D341Med (cell line): Measurements from ENCODE around the gene RBM19.

Source experiments
- DNase-seq: peaks from one replicate; pipeline ENCODE4 v3.0.0; 2012; ENCODE audit warnings: low spot score

Gene RBM19

DNA sequence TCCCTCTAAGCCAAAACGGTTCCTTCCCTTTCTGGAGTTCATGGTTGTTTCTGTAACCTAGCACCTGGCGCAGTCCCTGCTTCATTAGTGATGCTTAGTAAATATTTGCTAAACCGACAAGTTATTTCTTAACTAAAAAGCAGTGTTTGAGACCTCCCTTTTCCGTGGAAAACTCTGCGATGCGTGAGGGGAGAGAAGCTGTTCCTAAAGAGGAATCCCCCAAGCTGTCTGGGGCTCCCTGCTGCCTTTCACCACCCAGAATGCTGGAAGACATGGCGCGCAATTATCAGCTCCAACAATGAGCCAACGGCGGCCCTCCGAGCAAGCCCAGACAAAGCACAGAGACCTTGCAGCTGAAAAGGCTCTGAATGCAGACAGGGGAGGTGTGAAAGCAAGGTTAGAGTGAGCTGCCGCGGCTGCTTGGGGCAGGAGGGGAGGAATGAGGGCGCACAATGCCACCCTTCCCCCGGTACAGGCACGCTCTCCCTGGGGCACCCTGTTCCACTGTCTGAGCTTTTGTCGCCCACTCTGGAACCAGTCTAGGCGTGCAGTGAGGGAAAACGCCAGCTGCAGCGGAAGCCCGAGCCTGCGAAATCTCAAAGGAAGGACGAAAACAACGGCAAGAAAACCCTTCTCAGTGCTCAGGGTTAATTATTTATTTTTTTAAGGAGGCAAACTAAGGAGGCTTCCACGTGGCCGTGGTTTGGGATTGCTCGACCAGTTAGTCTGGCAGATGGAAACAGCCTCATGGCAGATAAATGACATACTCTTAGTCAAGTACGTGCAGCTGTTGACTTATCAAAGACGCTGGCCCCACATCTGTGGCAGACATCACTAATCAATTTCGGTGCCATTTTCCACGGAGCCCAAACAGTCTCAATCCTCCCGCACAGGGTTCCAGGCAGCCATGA, 66.3 kb downstream of the RBM19 start:
- no peak for DNase-seq

DNA sequence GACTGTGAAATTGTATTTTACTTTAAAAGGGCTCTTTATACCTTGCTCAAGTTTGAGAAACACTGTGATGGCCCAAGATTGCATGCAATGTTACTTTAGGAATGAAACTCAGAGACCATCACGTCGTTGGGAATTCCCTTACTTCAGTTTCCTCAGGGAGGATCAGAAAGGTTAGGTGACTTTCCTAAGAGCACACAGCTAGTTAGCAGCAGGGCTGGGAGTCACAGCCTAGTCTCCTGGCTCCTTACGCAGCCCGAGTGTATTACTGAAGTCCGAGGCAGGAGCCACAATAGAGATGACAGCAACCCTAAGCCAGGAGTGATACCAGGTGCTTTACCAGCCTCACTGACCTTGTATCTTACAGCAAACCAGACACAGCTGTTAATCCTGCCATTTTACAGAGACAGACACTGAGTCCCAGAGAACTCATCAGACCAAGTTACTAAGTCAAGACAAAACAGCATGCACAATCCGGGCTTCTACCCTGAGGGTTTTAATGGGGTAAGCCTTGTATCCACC, 67.0 kb downstream of the RBM19 start:
- DNase-seq = no peak

DNA sequence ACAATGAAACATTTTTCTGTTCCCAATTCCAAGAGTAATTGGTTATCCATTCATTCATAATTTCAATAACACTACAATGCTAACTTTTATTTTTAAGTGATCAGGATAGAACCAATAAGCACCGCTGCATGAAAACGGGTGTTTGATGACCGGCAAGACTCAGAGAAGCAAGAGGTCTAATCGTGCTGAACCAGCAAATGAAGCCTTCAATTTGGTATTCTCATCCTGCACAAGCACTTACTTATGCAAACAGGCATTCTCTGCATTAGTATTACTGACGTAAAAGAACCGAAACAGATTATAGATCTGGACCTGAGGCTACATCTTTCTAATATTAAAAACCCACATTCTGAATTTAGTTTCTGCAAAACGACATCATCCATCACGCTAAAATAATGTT, 67.7 kb downstream of the RBM19 start:
- DNase-seq = no peak

DNA sequence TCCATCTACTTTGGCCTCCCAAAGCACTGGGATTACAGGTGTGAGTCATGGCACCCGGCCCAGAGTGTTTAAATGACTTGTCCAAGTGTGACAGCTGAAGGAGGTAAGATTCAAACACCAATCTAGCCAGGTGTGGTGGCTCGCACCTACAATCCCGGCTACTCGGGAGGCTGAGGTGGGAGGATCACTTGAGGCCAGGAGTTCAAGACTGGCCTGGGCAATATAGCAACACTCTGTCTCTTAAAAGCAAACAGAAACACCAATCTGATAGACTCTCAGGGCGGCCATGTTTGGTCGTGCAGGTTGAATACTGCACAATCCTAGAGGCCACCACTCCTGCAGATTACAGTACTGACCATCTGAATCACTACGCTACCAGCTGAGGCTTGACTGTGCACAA, 68.7 kb downstream of the RBM19 start:
- no peak for DNase-seq

DNA sequence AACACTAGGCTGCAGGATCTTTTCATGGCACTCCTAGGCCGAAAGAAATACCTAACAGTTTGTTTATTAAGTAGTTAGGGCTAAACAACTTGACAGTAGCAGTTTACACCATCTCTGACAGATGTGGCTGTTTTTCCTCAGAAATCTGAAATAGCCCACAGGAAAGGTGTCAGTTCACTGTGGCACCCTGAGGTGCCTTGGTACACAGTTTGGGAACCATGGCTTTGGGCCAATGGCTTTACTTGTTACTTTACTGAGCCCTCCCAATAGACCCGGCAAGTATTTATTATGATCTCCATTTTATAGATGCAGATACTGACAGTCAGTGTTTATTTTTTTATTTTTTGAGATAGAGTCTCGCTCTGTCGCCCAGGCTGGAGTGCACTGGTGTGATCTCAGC, 69.3 kb downstream of the RBM19 start:
- no peak for DNase-seq

DNA sequence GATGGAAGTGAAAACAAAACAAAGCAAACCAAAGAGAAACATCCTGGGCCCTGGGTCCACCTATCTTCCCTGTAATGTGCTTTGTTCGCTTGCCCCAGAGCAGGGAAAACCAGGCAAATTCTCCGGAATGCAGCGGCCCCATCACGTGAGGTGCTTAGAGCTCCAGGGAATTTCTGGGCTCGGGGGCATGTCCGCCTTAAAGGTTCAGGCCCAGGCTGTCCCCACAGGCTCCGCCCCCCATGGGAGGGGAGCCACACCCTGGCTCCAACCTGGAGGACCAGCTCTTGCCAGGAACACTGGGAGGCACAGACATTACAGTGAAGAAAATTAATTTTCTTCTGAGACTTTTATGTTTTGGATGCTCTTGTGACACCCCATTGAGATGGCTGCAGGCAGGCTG, 69.9 kb downstream of the RBM19 start:
- no peak for DNase-seq

DNA sequence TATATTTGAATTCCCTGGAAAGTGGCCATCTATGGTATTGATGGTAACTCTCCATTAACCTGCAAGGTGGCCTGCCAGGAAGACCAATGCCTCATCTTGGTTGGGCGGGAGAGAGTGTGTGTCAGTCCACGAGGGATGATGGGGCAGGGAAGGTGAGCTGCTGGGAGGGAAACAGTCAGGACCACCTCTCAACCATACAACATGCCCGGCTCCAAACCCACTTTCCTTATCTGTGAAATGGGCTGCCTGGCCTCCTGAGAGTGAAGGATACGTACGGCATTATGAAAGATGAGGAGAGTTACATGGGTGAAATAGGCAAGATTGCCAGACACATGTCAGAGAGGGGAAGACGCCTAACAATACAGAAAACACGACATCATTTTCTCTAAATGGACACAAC, 70.9 kb downstream of the RBM19 start:
- no peak for DNase-seq

DNA sequence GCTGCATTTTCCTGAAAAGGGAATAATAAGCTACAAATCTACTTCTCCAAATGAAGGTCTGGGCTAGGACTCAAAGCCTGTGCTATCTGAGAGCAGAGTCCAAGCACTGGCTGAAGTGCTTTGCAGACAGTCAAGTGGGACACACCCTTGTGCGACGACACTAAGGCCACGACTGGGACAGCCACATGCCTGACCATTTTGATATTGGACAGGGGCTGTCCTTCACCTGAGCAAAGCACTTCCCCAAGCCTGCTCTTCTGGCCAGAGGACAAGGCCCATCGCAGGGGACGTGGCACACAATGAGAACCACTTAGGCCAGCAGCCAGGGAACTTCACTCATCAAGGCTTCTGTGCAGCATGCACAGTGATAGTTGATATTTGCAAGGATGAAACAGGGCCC, 71.4 kb downstream of the RBM19 start:
- DNase-seq = no peak

DNA sequence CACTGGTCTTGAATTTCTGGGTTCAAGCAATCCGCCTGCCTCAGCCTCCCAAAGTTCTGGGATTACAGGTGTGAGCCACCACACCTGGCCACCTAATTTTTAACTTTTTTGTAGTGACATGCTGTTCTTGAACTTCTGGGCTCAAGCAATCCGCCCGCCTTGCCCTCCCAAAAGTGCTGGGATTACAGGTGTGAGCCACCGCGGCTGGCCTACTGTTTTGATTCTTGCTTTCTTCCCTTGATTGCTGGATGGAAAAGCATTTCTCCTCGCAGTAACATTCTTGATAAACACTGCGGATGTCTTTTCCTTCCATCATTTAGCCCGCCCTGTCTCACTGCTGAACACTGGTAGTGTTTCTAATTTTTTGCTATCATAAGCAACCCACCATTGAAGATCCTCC, 72.9 kb downstream of the RBM19 start:
- no peak for DNase-seq

DNA sequence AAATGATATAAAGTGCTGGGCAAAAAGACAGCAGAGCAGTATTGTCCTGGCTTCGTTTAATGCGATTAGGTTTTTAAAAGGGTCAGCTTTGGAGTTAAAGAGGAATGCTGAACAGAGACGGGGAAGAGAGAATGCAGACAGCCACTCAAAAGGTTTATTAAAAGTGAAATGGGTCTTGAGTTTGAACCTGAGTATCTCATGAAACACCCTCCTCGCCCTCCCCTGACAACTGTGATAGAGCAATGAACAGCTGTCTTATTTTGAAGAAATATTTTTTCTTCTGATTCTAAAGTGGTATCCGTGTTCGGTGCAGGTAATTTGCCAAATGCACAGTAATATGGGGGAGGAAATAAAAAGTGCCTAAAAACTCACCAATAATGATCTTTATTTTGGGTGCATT, 73.6 kb downstream of the RBM19 start:
- no peak for DNase-seq

DNA sequence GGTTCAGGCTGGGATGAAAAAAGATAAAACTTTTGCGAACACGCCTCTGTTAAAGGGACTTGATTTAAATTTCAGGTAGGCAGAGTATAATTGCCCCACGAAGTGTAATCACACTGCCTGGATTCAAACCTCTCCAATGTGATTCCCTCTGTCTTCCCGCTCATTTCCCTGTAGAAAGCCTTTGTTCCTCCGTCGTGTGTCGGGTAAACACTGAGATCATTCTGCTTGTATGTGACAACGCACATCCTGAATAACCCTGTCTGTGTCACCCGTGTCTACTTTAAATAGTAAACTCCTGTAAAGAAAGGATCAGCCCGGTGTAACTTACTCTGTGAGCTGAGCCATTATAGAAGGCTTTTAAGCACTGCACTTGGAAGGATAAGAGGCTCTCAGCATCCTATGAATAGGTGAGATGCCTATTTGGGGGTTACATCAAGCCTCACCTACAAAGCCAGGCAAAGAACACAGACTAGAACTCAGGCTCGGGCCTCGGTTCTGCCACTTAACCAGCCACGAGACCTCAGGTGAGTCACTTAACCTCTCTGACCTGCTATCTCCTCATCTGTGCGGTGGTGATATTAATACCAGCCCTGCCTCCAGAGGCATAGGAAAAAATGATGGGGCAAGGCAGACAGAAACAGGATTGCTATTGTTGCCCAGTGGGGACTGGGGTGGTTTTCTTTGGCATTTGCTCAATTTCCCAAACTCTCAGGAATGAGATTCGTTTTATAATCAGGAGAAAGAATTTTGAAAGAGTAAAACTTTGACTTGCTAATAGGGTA, 74.2 kb downstream of the RBM19 start:
- no peak for DNase-seq

DNA sequence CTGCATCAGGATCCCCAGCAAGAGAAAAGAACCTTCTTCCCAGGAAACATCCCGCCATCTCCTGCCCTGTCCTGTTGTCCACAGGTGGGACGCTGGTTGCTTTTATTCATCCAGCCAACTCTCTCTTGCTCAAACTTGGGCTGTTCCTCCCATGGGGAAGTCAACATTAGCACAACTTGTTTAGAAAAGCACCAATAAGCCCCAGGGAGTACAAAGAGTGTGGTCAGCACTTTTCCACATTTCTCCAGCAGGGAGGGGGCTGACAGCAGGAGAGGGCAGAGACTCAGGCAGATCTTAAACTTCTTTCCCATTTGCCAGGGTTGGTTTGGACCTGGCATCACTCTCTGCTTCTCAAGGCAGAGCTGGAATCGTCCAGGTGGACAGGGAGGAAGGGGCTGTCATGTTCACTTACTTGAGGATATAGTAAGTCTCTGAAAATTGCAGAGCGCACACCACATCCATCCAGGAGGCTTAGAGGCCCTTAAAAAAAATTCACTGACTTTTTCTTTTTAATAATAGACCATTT, 74.9 kb downstream of the RBM19 start:
- DNase-seq = no peak

DNA sequence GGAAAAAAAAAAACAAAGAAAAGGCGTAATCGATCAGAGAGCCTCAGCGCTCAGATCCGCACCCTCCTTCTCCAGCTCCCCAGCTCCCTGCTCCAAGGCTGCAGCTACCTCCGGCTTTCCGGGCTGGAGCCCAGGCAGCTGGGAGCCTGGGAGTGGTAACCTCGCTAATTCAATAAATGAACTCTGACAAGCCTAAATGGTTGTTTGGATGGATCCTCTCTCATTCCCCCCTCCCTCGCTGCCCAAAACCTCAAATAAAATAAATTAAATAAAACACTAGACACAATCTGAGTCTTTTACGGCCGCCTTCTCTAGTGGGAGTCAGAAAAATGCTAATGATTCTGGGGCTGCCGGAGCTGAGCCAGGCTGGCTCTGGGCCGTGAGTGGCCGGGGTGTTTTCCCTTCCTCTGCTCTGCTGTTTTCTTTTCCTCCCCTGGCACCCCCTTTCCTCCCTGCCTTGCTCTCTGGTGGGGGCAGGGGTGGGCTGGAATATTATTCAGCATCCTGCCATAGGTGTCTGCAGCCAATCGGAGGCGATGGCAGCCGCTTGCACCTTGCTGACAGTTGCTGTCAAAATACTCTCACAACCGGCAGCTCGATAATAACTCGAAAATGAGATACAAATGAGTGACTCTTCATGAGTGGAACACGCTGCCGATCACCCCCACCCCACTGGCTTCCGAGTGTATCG, 76.1 kb downstream of the RBM19 start:
- no peak for DNase-seq

DNA sequence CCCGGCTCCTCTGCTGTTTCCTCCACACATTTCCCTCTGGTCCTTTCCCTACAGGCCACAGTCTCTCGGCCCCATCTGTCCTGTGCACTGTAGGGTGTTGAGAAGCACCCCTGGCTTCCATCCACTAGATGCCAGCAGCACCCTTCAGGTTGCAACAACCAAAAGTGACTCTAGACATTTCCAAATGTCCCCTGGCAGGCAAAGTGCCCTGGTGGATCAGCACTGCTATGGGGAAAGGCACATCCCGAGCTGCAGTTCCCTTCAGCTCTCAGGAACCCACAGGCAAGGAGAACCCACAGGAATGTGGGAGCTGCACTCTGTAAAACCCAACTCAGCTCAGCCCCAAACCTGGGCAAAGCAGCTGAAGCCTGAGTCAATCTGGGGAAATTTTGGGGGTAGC, 77.0 kb downstream of the RBM19 start:
- no peak for DNase-seq

DNA sequence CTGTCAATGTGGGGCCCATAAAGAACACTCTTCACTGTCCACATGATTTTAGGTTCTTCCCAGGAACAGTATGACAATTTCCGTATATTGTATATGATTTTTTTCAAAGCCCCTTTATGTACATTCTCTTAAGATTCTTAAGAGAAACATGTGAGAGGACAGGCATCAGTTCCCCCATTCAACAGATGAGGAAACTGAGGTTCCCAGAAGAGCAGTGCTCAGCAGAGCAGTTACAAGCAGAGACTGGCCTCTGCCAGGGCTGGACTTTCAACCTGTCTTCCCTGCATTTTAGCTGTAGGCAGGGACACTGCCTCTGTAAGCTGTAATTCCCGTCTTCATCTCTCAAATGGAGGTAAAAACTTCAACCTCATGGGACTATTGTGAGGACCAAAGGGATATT, 77.7 kb downstream of the RBM19 start:
- DNase-seq = no peak

DNA sequence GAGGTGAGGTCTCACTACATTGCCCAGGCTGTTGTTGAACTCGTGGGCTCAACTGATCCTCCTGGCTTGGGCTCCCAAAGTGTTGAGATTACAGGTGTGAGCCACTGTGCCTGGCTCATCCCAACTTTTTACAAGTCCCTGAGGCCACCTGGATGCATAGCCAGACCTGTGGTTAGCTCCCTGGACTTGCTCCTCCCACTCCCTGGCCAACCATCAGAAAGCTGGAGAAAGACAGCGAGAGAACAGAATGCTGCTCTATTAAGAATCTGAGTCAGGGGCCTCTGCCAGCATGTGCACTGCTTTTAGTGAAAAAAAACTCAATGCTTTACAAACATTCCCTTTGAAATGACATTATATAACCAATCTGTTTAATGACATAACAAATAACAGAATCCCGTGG, 78.2 kb downstream of the RBM19 start:
- no peak for DNase-seq

DNA sequence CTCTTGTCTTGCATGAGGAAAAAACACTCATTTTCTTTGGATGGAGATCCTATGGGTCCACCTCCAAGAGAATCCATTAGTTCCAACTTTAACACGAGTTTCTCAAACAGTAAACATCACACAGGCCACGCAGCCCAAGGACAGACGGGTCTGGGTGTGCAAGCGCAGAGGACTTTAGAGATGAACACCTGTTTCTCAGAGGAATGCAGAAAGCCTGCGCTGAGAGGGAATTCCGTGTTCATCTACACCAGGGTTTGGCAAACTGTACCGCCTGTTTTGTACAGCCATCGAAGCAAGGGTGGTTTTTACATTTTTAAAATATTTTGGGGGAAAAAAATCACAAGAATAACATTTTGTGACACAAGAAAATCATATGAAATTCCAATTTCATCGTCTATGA, 79.4 kb downstream of the RBM19 start:
- DNase-seq = no peak

DNA sequence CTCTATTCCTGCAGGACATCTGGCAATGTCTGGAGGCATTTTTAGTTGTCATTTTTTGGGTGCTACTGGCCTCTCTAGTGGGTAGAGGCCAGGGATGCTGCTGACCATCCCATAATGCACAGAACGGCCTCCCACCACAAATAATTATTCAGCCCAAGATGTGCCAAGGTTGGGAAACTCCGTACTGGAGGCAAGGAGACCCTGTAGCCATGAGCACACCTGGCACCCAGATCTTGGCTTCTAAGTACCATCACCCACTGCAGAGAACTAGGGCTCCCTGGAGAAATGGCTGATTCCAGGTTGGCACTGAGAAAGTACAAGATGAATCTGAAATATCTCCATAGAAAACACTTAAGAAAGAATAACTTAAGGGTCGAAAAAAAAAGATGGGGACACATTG, 81.7 kb downstream of the RBM19 start:
- DNase-seq = no peak

DNA sequence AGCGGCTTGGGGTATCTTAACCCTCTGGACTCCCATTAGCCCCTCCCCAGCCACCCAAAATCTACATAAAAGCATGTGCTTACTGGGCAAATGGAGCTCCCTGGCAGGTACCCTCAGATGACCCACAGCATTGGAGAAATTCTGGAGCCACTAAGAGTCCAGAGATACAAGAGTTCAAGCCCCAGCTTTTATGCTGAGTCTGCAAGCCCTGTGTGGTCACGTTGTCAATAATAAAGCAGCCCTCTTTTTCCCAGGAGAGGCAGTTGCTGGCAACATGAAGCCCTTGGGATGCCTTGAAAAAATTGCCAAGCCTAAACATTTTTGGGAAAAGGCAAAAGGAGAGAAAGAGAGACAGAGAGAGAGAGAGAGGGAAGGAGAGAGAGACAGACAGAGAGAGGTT, 83.4 kb downstream of the RBM19 start:
- no peak for DNase-seq

DNA sequence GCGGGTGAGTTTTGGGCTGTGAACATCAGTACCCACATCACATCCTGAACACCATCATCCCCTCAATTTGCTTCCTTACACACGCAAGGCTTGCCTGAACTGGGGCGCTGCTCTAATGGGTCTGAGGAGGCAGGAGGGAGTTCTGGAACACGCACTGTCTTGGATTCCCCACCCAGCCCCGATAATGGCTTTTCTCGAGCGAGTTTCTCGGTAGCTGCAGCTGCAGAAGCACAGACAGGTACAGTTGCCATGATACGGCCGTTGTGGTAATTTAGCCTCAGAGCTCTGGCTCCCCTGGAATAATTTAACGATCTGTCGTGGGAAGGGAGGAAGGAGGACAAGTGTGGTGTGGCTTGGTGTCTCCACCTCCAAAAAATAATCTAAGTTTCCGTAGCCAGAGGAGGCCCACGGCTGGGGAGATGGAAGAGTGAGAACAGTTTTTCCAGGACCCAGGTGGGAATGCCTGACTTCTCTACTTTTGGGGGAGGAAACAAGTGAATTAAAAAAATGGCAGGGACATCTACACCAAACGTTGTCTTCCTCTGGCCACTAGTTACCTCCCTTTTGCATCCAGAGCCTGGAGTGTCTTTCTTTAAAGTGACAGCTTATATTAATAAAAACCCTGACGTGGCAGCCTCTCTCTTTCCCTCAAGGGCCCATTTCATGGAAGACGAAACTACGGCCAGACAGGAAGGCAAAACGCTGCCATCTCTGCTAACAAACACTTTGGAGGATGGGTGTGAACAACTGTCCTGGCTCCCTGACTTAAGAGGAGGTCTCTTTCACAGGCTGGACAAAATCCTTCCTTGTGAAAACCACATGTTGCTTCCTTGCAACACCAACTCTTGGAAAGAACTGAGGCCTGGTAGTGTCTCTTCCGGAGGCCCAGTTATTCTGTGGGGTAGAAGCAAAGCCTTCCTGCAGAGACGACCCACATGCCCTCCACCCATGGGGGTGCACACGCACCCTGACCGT, 84.8 kb downstream of the RBM19 start:
- DNase-seq = no peak

DNA sequence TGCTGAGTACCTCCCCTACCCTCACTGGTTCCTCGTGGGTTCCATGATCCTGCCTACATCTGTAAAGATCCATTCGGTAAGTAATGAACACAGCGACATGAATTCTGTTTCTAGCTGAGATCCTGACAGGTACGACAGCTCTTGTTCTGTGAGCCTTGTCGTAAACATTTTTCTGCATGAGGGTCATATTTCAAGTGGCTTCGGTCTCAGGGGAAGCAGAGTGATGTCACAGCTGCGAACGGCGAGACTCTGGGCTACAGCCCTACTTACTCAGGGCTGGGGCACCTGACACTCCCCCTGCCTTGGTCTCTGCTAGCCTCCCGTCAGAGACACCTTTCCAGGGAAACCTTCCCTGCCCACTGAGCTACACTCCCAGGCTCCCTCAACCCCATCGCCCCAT, 85.8 kb downstream of the RBM19 start:
- no peak for DNase-seq
